ENCODE measurements around the gene CELA2A.
"Not testable (repeated sequence)": the region's sequence is repeated elsewhere in the genome, so short reads cannot be mapped to it uniquely, and the experiment has no call there.

CELA2A gene

DNA sequence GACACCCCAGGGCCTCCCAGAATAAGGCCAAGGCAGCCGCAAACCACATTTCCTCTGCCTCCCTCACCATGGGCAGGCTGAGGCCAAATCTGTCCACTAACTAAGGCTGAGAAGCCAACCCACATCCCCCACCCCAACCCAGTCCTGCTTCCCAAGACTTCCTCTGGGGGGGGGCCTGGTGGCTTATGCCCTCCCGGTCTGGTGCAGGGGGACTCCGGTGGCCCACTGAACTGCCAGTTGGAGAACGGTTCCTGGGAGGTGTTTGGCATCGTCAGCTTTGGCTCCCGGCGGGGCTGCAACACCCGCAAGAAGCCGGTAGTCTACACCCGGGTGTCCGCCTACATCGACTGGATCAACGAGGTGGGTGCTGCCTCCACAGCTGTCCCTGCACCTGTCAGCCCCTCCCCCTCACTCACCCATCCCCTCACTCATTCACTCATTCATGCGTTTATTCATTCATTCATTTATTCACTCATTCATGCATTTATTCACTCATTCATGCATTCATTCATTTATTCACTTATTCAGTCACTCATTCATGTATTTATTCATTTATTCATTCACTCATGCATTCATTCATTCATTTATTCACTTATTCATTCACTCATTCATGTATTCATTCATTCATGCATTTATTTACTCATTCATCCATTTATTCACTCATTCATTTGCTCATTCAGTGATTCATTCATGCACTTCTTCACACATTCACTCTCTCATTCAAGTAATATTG lies 11.0 kb upstream of the CELA2A start:
- no peak for DNase-seq

- DNase-seq = no peak
These were observed 10.3 kb upstream of the CELA2A start for GRCh38 chr1:15446212-15446611.

DNA sequence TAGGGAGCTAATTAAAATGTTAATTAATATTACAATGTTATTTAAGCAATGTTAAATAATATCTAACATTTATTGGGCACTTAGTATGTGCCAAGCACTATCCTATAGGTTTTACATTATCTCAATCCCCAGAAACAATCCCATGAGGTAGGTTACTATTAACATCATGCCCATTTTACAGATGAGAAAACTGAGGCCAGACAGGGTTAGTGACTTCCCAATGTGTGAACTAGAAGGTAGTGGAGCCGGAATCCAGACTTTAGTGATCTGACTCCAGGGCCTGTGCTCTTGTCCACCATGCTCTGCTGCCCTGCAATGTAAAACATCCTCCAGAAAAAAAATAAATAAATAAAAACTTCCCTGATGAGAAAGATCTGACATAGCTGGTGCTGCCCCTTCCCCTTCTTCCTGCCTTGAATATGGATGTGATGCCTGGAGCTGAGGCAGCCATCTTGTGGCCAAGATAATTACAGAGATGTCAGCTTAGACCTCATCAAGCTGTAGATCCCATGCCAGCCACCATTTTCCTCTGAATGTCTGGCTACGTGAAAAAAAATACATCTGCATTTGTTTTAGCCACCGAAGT lies 7.6 kb upstream of the CELA2A start:
- DNase-seq = no peak

- no peak for DNase-seq
These were observed 7.0 kb upstream of the CELA2A start for GRCh38 chr1:15449567-15449966.

- no peak for DNase-seq
These were observed 5.4 kb upstream of the CELA2A start for GRCh38 chr1:15451014-15451722.

- DNase-seq = no peak
These were observed 4.3 kb upstream of the CELA2A start for GRCh38 chr1:15452216-15452615.

- no peak for DNase-seq
These were observed 3.5 kb upstream of the CELA2A start for GRCh38 chr1:15452866-15453571.

DNA sequence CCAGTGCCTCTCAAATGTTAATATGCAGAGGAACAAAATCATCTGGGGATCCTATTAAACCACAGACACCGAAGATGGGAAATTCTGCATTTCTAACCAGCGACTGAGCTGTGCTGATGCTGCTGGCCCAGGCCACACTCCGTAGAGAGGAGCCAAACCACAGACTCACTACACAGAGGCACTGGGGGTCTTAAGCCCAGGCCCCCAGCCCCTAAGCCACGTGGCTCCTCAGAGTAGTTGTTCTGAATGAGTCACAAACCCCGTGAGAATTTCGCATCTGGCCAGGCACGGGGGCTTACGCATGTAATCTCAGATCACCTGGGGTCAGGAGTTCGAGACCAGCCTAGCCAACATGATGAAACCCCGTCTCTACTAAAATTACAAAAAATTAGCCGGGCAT lies 2.8 kb upstream of the CELA2A start:
- DNase-seq = no peak

DNA sequence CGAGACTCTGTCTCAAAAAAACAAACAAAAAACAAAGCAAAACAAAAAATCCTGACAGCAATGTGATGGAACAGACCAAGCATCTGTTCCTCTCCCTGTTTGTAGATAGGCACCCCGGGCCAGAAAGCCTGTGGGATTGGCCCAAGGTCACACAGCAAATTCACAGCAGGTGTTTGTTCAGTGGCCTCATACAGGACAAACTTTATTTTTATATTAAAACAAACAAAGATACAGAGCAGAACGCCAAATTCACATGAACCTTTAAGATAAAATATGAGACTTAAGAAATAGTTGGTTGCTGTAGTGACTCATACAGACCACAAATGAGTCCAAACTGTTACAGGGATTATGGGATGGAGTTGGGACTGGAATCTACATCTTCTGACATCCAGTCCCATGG lies 2.3 kb upstream of the CELA2A start:
- no peak for DNase-seq

DNA sequence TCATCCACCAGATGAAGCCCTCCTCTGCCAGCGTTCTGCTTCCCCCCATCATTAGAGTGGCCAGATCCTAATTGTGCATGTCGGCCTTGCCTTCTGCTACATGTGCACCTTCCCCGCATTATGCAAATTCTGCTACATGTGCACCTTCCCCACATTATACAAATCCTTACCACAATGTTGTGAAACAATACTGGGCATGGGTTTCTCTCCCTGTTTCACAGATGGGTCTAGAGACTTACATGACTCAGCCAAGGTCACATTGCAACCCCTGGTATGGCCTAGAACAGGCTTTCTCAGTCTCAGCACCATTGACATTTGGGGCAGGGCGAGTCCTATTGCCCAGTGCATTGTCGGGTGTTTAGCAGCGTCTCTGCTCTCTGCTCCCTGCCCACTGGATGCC lies 1.0 kb upstream of the CELA2A start:
- no peak for DNase-seq

DNA sequence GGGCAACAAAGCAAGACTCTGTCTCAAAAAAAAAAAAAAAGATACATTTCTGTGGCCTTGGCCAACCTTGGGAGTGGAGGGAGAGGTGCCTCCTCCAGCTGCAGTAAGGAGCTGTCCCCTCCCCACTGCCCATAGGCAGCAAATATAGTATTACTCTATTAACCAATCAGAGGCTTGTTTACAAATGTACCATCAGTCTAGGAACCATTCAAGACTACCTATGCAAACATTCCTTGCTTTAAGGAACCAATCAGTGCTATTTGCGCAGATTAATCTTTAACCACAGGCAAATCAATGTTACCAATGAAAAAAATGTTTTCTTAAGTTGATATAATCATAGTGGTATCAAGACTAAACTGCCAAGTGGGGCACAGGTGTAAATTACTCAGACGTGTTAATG lies 1.1 kb downstream of the CELA2A start:
- DNase-seq = no peak

GRCh38 chr1:15458388-15458787 lies 1.9 kb downstream of the CELA2A start:
- DNase-seq = not testable (repeated sequence)

GRCh38 chr1:15459771-15460707 lies 3.5 kb downstream of the CELA2A start:
- no peak for DNase-seq

GRCh38 chr1:15460708-15461095 lies 4.2 kb downstream of the CELA2A start:
- DNase-seq = no peak

GRCh38 chr1:15463064-15463800 lies 6.7 kb downstream of the CELA2A start:
- DNase-seq = not testable (repeated sequence)

- DNase-seq = not testable (repeated sequence)
These were observed 7.4 kb downstream of the CELA2A start for GRCh38 chr1:15463926-15464322.

DNA sequence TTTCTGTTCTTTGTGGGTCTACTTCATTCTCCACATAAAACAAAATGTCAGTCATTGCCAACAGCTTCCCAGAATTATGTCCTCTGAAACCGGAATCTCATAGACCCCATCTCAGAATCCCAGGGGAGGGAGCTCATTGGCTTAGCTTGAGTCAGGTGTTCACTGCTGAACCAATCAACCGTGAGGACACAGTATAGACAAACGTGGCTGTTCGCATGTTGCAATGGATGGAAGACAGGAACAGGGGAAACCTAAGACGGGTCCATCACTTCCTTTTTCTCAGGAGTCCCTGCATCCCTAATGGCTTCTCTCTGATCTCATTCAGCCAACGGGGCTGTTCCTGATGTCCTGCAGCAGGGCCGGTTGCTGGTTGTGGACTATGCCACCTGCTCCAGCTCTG lies 9.1 kb downstream of the CELA2A start:
- no peak for DNase-seq

DNA sequence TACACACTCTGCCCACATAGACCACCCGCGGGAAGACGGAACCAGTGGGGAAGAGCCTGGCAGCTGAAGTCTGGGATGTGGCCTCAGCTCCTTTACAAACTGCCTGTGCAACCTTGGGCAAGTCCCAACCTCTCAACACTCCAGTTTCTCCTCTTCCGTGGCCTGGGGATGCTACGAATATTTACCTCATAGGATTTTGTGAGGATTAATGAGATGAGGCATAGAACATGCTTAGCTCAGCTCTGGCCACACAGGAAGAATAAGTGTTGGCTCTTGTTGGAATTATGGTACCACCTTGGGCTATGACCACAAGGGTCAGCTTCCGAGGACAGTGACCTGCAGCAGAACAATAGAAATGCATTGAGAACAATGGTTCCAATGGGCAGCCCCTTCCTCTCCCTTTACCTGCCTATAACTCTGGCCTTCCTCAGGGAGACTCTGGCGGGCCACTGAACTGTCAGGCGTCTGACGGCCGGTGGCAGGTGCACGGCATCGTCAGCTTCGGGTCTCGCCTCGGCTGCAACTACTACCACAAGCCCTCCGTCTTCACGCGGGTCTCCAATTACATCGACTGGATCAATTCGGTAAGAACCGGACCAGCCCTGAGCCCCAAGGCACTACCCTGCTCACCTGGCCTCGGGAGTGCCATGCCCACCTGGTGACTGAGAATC lies 10.6 kb downstream of the CELA2A start:
- DNase-seq = not testable (repeated sequence)

GRCh38 chr1:15468145-15468544 lies 11.6 kb downstream of the CELA2A start:
- no peak for DNase-seq

- no peak for DNase-seq
These were observed 12.8 kb downstream of the CELA2A start for GRCh38 chr1:15469361-15469760.

GRCh38 chr1:15469821-15470448 lies 13.4 kb downstream of the CELA2A start:
- DNase-seq = not testable (repeated sequence)
